Body of pancreas (tissue), 4 donors: ENCODE data around the gene FGFR3.

Experiments used
- POLR2A ChIP-seq, 3 donors: fragments of 450-650 bp; IDR thresholded peaks; one replicate each; pipeline ENCODE4 v1.6.1; 2016; ENCODE audit warnings: antibody characterized with exemption in 3 of 3, mild to moderate bottlenecking in 2 of 3
- TF ChIP-seq, protein P1 (sequence below), 7 experiments: fragments of 450-650 bp in 4 of 7; fragments of 200-600 bp in 3 of 7; sonication (generic) in 3 of 7; IDR thresholded peaks; one replicate each; pipeline ENCODE4 v1.5.1; 2016 to 2019; ENCODE audit warnings: antibody characterized with exemption in 7 of 7

DNA sequence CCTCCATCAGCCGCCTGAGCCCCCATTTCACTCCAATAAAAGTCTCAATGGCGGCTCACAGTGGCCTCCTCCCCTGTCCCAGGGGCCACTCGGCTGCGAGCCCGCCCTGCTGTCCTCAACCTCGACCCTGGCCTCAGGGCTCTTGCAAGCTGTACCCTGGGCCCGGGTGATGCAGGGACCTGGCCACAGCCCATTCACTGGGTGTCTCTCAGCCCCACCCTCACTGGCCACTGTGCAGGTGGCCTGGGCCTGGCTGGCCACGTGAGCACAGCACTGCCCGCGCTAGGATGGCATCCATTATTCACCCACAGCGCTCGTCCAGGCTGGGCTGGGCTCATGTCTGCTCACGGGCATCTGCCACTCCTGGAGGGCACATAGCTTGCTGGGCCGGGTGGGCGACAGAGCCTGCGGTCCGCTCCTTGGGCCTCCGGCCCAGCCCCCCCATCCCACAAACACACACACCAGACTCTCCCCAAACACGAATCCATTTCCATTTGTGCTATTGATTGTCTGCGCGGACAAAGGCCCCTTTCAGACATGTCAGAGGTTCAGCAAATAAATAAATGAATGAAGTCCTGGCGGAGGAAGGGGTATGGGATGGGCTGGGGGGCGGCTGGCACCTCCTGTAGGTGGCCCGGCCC is 16.5 kb upstream of the FGFR3 start:
- TF ChIP-seq, protein P1, sequence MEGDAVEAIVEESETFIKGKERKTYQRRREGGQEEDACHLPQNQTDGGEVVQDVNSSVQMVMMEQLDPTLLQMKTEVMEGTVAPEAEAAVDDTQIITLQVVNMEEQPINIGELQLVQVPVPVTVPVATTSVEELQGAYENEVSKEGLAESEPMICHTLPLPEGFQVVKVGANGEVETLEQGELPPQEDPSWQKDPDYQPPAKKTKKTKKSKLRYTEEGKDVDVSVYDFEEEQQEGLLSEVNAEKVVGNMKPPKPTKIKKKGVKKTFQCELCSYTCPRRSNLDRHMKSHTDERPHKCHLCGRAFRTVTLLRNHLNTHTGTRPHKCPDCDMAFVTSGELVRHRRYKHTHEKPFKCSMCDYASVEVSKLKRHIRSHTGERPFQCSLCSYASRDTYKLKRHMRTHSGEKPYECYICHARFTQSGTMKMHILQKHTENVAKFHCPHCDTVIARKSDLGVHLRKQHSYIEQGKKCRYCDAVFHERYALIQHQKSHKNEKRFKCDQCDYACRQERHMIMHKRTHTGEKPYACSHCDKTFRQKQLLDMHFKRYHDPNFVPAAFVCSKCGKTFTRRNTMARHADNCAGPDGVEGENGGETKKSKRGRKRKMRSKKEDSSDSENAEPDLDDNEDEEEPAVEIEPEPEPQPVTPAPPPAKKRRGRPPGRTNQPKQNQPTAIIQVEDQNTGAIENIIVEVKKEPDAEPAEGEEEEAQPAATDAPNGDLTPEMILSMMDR (IDR thresholded peaks at IDR 0.05) = no peak
- peak in 1 of 3 donors; percentile 22 for TF ChIP-seq POLR2A (IDR thresholded peaks at IDR 0.05)
